ENCODE results near the gene EGLN3. TPM values are rescaled to one million over a fixed set of nuclear protein-coding genes. Genes with fewer than 3 reads are reported as not detected.

EGLN3 gene
- total RNA-seq, 1 experiment from 2014 or later: 0.54 TPM

- intact Hi-C loops (cut with micrococcal nuclease): no loop called here
- Mint-ChIP-seq H3K9me3 (ENCODE audit: unreplicated experiment) (peaks cover 14% of the 10 kb centered on the region), H3K4me3 (ENCODE audit: unreplicated experiment) (no peak overlapping the region), H3K27ac (ENCODE audit: low read depth, unreplicated experiment) (no peak overlapping the region), H3K36me3 (ENCODE audit: insufficient read depth, unreplicated experiment) (no peaks in the 10 kb centered on the region), H3K27me3 (ENCODE audit: insufficient read depth, unreplicated experiment) (no peaks in the 10 kb centered on the region), H3K4me1 (ENCODE audit: insufficient read depth, unreplicated experiment) (no peaks in the 10 kb centered on the region)
- POLR2A ChIA-PET: no interaction called here
- no peak for DNase-seq (ENCODE audit: unreplicated experiment)
- no TSS peak for BruUV-seq (replicated peaks)
- CTCF ChIA-PET: interaction anchor here (1.3 kb wide), 1 partner anchor 57 kb away, joined by 6 read pairs; no protein-coding TSS in a partner anchor
- no peak for TF ChIP-seq CTCF (IDR thresholded peaks at IDR 0.05; ENCODE audit: unreplicated experiment)
These were observed 53.5 kb downstream of the EGLN3 start for GRCh38 chr14:33897382-33897781.

DNA sequence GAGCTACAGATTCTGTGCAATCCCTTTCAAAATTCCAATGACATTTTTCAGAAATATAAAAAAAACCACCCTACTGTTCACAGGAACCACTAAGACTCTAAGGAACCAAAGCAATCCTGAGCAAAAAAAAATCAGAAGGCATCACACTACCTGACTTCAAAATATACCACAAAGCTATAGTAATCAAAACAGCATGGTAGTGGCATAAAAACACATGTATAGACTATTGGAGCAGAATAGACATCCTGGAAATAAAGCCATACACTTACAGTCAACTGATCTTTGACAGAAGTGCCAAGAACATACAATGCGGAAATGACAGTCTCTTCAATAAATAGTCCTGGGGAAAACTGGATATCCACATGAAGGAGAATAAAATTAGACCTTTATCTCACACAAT, 56.5 kb downstream of the EGLN3 start:
- BruUV-seq (replicated peaks): no TSS peak
- no peak for DNase-seq (ENCODE audit: unreplicated experiment)
- no peaks in the 10 kb centered on the region for H3K36me3 Mint-ChIP-seq (ENCODE audit: insufficient read depth, unreplicated experiment)
- ChIA-PET POLR2A (no interaction called here), CTCF (interaction anchor here (1.2 kb wide), 1 partner anchor 204 kb away, joined by 5 read pairs; no protein-coding TSS in a partner anchor)
- no peak for TF ChIP-seq CTCF (IDR thresholded peaks at IDR 0.05; ENCODE audit: unreplicated experiment)
- H3K9me3 Mint-ChIP-seq (ENCODE audit: unreplicated experiment): peaks cover 19% of the 10 kb centered on the region
- no peaks in the 10 kb centered on the region for H3K27me3 Mint-ChIP-seq (ENCODE audit: insufficient read depth, unreplicated experiment)
- intact Hi-C loops (cut with micrococcal nuclease): no loop called here
- H3K27ac Mint-ChIP-seq (ENCODE audit: low read depth, unreplicated experiment): no peak overlapping the region
- no peaks in the 10 kb centered on the region for H3K4me1 Mint-ChIP-seq (ENCODE audit: insufficient read depth, unreplicated experiment)
- no peak overlapping the region for H3K4me3 Mint-ChIP-seq (ENCODE audit: unreplicated experiment)

- TF ChIP-seq CTCF (IDR thresholded peaks at IDR 0.05; ENCODE audit: unreplicated experiment): no peak
- Mint-ChIP-seq H3K27ac (ENCODE audit: low read depth, unreplicated experiment) (no peak overlapping the region), H3K4me3 (ENCODE audit: unreplicated experiment) (no peak overlapping the region), H3K27me3 (ENCODE audit: insufficient read depth, unreplicated experiment) (no peaks in the 10 kb centered on the region), H3K36me3 (ENCODE audit: insufficient read depth, unreplicated experiment) (no peaks in the 10 kb centered on the region), H3K4me1 (ENCODE audit: insufficient read depth, unreplicated experiment) (no peaks in the 10 kb centered on the region), H3K9me3 (ENCODE audit: unreplicated experiment) (peaks cover 22% of the 10 kb centered on the region)
- DNase-seq (ENCODE audit: unreplicated experiment): no peak
- no TSS peak for BruUV-seq (replicated peaks)
- intact Hi-C loops (cut with micrococcal nuclease): no loop called here
- POLR2A ChIA-PET: no interaction called here
- CTCF ChIA-PET: no interaction called here
These were observed 59.2 kb downstream of the EGLN3 start for GRCh38 chr14:33891700-33892099.

DNA sequence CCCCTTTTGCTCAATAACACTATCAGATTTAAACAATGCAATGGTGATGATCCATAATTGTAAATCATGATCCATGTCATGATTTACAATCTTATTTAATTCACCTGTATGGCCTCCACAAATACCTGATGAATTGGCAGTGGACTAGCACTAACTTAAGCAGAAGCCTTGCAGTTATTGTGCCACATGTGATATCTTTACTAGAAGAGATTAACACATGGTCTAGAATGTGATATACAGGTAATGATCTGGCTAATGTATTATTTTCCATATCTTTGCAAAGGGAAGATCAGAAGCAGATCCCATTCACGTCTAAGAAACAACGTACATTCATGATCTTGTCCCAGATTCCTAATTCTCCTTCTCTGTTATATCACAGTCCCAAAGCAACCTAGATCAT, 66.0 kb downstream of the EGLN3 start:
- TF ChIP-seq CTCF (IDR thresholded peaks at IDR 0.05; ENCODE audit: unreplicated experiment): no peak
- intact Hi-C loops (cut with micrococcal nuclease): no loop called here
- ChIA-PET POLR2A (interaction anchor here (0.5 kb wide), 1 partner anchor 42 kb away, joined by 3 read pairs; no protein-coding TSS in a partner anchor), CTCF (no interaction called here)
- no peaks in the 10 kb centered on the region for H3K36me3 Mint-ChIP-seq (ENCODE audit: insufficient read depth, unreplicated experiment)
- DNase-seq (ENCODE audit: unreplicated experiment): no peak
- BruUV-seq (replicated peaks): no TSS peak
- H3K4me1 Mint-ChIP-seq (ENCODE audit: insufficient read depth, unreplicated experiment): no peaks in the 10 kb centered on the region
- no peak overlapping the region for H3K4me3 Mint-ChIP-seq (ENCODE audit: unreplicated experiment)
- H3K9me3 Mint-ChIP-seq (ENCODE audit: unreplicated experiment): peaks cover 8% of the 10 kb centered on the region
- no peak overlapping the region for H3K27ac Mint-ChIP-seq (ENCODE audit: low read depth, unreplicated experiment)
- no peaks in the 10 kb centered on the region for H3K27me3 Mint-ChIP-seq (ENCODE audit: insufficient read depth, unreplicated experiment)
